ENCODE data around the gene ZZZ3. TPM values are rescaled to one million over a fixed set of nuclear protein-coding genes. Genes with fewer than 3 reads are reported as not detected.

The ZZZ3 gene
- total and polyA plus RNA-seq, 2 donors (not counting 1 experiment from before 2014, with no cell fraction given), result 14.4 to 65.7 TPM

GRCh38 chr1:77725706-77726105, 43.2 kb upstream of the ZZZ3 start:
- H3K27ac ChIP-seq (ENCODE audit: low read length in 2 of 2), result no peak overlapping the region
- Mint-ChIP-seq H3K27ac (no peak overlapping the region), H3K9me3 (ENCODE audit: insufficient read depth) (no peaks in the 10 kb centered on the region), H3K4me3 (no peak overlapping the region), H3K27me3 (no peaks in the 10 kb centered on the region), H3K4me1 (no peaks in the 10 kb centered on the region)
- TF ChIP-seq CTCF (IDR thresholded peaks at IDR 0.05), result no peak
- no peak for TF ChIP-seq EZH2 (IDR thresholded peaks at IDR 0.05; ENCODE audit: borderline replicate concordance, insufficient read depth, low read depth, low read length, poor library complexity, severe bottlenecking)
- no peaks in the 10 kb centered on the region for H3K27me3 ChIP-seq (replicated peaks in 1 of 4; ENCODE audit: control extremely low read depth in 1 of 4, control insufficient read depth in 3 of 4, insufficient read depth in 4 of 4, low read length in 3 of 4)
- H3K36me3 ChIP-seq (replicated peaks in 1 of 2; ENCODE audit: control extremely low read depth in 1 of 2, control insufficient read depth in 1 of 2, extremely low read depth in 1 of 2, insufficient read depth in 2 of 2, low read length in 1 of 2), result peaks cover 25 to 80% of the 10 kb centered on the region in 2 experiments
- CTCF ChIA-PET, result no interaction called here
- no peaks in the 10 kb centered on the region for H3K79me2 ChIP-seq (ENCODE audit: control insufficient read depth, insufficient read depth, low read length)
- H3K4me1 ChIP-seq (ENCODE audit: control insufficient read depth in 2 of 2, insufficient read depth in 2 of 2, low read length in 2 of 2), result no peaks in the 10 kb centered on the region
- no peak overlapping the region for H3K9ac ChIP-seq (ENCODE audit: low read length)
- H3K4me3 ChIP-seq (ENCODE audit: control extremely low read depth in 1 of 5, extremely low read depth in 1 of 5, insufficient read depth in 1 of 5, low read depth in 2 of 5, low read length in 4 of 5), result no peak overlapping the region
- no peak for ATAC-seq (ENCODE audit: low read depth)
- no peak overlapping the region for H3K4me2 ChIP-seq (replicated peaks; ENCODE audit: low read depth, low read length, poor library complexity, severe bottlenecking)
- no peak for DNase-seq
- intact Hi-C loops (cut with micrococcal nuclease), result no loop called here
- 100% methylated on average over 3 of the region's 4 CpGs for WGBS (ENCODE audit: insufficient coverage)
- H2AFZ ChIP-seq (ENCODE audit: insufficient read depth, low read depth, low read length, poor library complexity, severe bottlenecking), result no peak overlapping the region
- no peaks in the 10 kb centered on the region for H3K9me3 ChIP-seq (ENCODE audit: control extremely low read depth in 1 of 3, control insufficient read depth in 2 of 3, insufficient read depth in 1 of 3, low read length in 2 of 3)
- no peaks in the 10 kb centered on the region for H4K20me1 ChIP-seq (ENCODE audit: control insufficient read depth, insufficient read depth, low read length, poor library complexity, severe bottlenecking)
- POLR2A ChIA-PET, result no interaction called here

GRCh38 chr1:77718181-77718580, 35.7 kb upstream of the ZZZ3 start:
- CTCF ChIA-PET, result no interaction called here
- DNase-seq (no peak), ATAC-seq (ENCODE audit: low read depth) (no peak)
- Histone ChIP-seq H3K4me2 (replicated peaks; ENCODE audit: low read depth, low read length, poor library complexity, severe bottlenecking) (no peak overlapping the region), H3K4me3 (ENCODE audit: control extremely low read depth in 1 of 5, extremely low read depth in 1 of 5, insufficient read depth in 1 of 5, low read depth in 2 of 5, low read length in 4 of 5) (no peak overlapping the region), H3K9me3 (ENCODE audit: control extremely low read depth in 1 of 3, control insufficient read depth in 2 of 3, insufficient read depth in 1 of 3, low read length in 2 of 3) (no peaks in the 10 kb centered on the region), H3K27ac (ENCODE audit: low read length in 2 of 2) (no peak overlapping the region), H3K36me3 (replicated peaks in 1 of 2; ENCODE audit: control extremely low read depth in 1 of 2, control insufficient read depth in 1 of 2, extremely low read depth in 1 of 2, insufficient read depth in 2 of 2, low read length in 1 of 2) (peaks cover 27 to 70% of the 10 kb centered on the region in 2 experiments), H3K4me1 (ENCODE audit: control insufficient read depth in 2 of 2, insufficient read depth in 2 of 2, low read length in 2 of 2) (no peaks in the 10 kb centered on the region), H3K27me3 (replicated peaks in 1 of 4; ENCODE audit: control extremely low read depth in 1 of 4, control insufficient read depth in 3 of 4, insufficient read depth in 4 of 4, low read length in 3 of 4) (no peaks in the 10 kb centered on the region), H3K79me2 (ENCODE audit: control insufficient read depth, insufficient read depth, low read length) (no peaks in the 10 kb centered on the region), H3K9ac (ENCODE audit: low read length) (no peak overlapping the region), H2AFZ (ENCODE audit: insufficient read depth, low read depth, low read length, poor library complexity, severe bottlenecking) (no peak overlapping the region), H4K20me1 (ENCODE audit: control insufficient read depth, insufficient read depth, low read length, poor library complexity, severe bottlenecking) (no peaks in the 10 kb centered on the region)
- Mint-ChIP-seq H3K27ac (no peak overlapping the region), H3K9me3 (ENCODE audit: insufficient read depth) (no peaks in the 10 kb centered on the region), H3K4me3 (no peak overlapping the region), H3K27me3 (no peaks in the 10 kb centered on the region), H3K4me1 (no peaks in the 10 kb centered on the region)
- intact Hi-C loops (cut with micrococcal nuclease), result no loop called here
- WGBS (ENCODE audit: insufficient coverage), result no CpG with 5 or more reads among the region's 2 CpGs
- no peak for TF ChIP-seq CTCF (IDR thresholded peaks at IDR 0.05)
- no peak for TF ChIP-seq EZH2 (IDR thresholded peaks at IDR 0.05; ENCODE audit: borderline replicate concordance, insufficient read depth, low read depth, low read length, poor library complexity, severe bottlenecking)
- POLR2A ChIA-PET, result no interaction called here

Measured in B cell (primary cell).